Gastrocnemius medialis (tissue), 4 donors: ENCODE data around the gene CPED1. TPM values are rescaled to one million over a fixed set of nuclear protein-coding genes. Genes with fewer than 3 reads are reported as not detected.
A peak's percentile ranks its signal among the peaks of the same experiment; 100 is the strongest.
"Not testable (repeated sequence)": the region's sequence is repeated elsewhere in the genome, so short reads cannot be mapped to it uniquely, and the experiment has no call there.

Experiments
- ATAC-seq, 2 donors: fragments of 150-250 bp; one replicate each; pipeline ENCODE4 v1.9.1; 2016
- DNase-seq, 2 donors: peaks; one replicate each; pipeline ENCODE4 v3.0.0-alpha.2; 2019
- H3K27ac ChIP-seq, 4 donors: fragments of 200-600 bp; sonication (generic); 1 replicate in 1 of 4; 2 replicates in 3 of 4; pipeline ENCODE4 v1.5.1; 2016 to 2018; ENCODE audit warnings: mild to moderate bottlenecking in 2 of 4, moderate library complexity in 1 of 4
- H3K27me3 ChIP-seq, 3 donors: fragments of 200-600 bp; sonication (generic) in 2 of 3; 1 replicate in 1 of 3; 2 replicates in 2 of 3; pipeline versions ENCODE4 v1.5.1 to v1.6.0; 2016 to 2019; ENCODE audit warnings: mild to moderate bottlenecking in 1 of 3, moderate library complexity in 1 of 3
- H3K36me3 ChIP-seq, 2 donors: fragments of 200-600 bp; sonication (generic) in 1 of 2; one replicate each; pipeline ENCODE4 v1.5.1; 2017 to 2018
- H3K4me1 ChIP-seq, 2 donors: fragments of 200-600 bp; sonication (generic) in 1 of 2; one replicate each; pipeline ENCODE4 v1.5.1; 2016 to 2017; ENCODE audit warnings: mild to moderate bottlenecking in 2 of 2
- H3K4me3 ChIP-seq, 4 donors: fragments of 200-600 bp; sonication (generic) in 3 of 4; 1 replicate in 1 of 4; 2 replicates in 3 of 4; pipeline ENCODE4 v1.5.1; 2016 to 2019; ENCODE audit warnings: mild to moderate bottlenecking in 2 of 4
- H3K9me3 ChIP-seq, 3 donors: fragments of 200-600 bp; sonication (generic) in 2 of 3; 1 replicate in 1 of 3; 2 replicates in 2 of 3; pipeline ENCODE4 v1.5.1; 2016 to 2019
- CTCF ChIP-seq, 5 experiments: fragments of 450-650 bp in 3 of 5; fragments of 200-600 bp in 2 of 5; sonication (generic) in 2 of 5; IDR thresholded peaks in 4 of 5; conservative IDR thresholded peaks in 1 of 5; 1 replicate in 4 of 5; 2 replicates in 1 of 5; pipeline ENCODE4 v1.5.1; 2016 to 2019; ENCODE audit warnings: antibody characterized with exemption in 5 of 5, mild to moderate bottlenecking in 3 of 5, moderate library complexity in 3 of 5
- POLR2A ChIP-seq, 2 donors: fragments of 450-650 bp; IDR thresholded peaks; one replicate each; pipeline ENCODE4 v1.6.1; 2017; ENCODE audit warnings: antibody characterized with exemption in 2 of 2, mild to moderate bottlenecking in 2 of 2, moderate library complexity in 2 of 2
- in situ Hi-C, 4 donors: fragments of 200-750 bp; cut with MboI; loops; one replicate each; pipeline versions ENCODE4 v1.15.0 to v1.8.0; 2017; ENCODE audit warnings: low sequenced_read_pairs in 4 of 4
- intact Hi-C: fragments of 100-400 bp; cut with DNase I; formaldehyde crosslinking; loops from one replicate; pipeline ENCODE4 v1.15.1; 2023; ENCODE audit warnings: low total_unique reads
- total RNA-seq, 4 donors: library from RNA; depleted of rRNA; stranded (reverse); fragments of >200 nt; gene quantifications; one replicate each; pipeline versions ENCODE4 v1.1.0 to v1.2.3, GENCODE V29; 2016

CPED1 gene
- total RNA-seq, 4 donors from 2014 or later = 4.8 to 35.5 (median 34.1) TPM

- no peaks in the 10 kb centered on the region for H3K27me3 ChIP-seq
- in situ Hi-C loops (no loop called here), intact Hi-C loops (no loop called here)
- no peaks in the 10 kb centered on the region for H3K36me3 ChIP-seq
- TF ChIP-seq CTCF (IDR thresholded peaks at IDR 0.05 in 4 of 5, conservative IDR thresholded peaks at IDR 0.05 in 1 of 5) (no peak), POLR2A (IDR thresholded peaks at IDR 0.05) (no peak)
- ATAC-seq = no peak
- no peak overlapping the region for H3K4me3 ChIP-seq
- peaks cover 48 to 58% of the 10 kb centered on the region in 2 donors for H3K4me1 ChIP-seq
- no peak for DNase-seq
- peak overlapping the region in 2 of 4 donors; percentile 5 to 33 for H3K27ac ChIP-seq
- H3K9me3 ChIP-seq = no peaks in the 10 kb centered on the region
Measured at GRCh38 chr7:121181357-121181756, 192.8 kb downstream of the CPED1 start.

- Histone ChIP-seq H3K27ac (peak overlapping the region in 2 of 4 donors; percentile 11 to 17), H3K9me3 (no peaks in the 10 kb centered on the region), H3K36me3 (no peaks in the 10 kb centered on the region), H3K4me3 (no peak overlapping the region), H3K27me3 (no peaks in the 10 kb centered on the region), H3K4me1 (peaks cover 46 to 50% of the 10 kb centered on the region in 2 donors)
- TF ChIP-seq CTCF (IDR thresholded peaks at IDR 0.05 in 4 of 5, conservative IDR thresholded peaks at IDR 0.05 in 1 of 5) (no peak), POLR2A (IDR thresholded peaks at IDR 0.05) (no peak)
- in situ Hi-C loops (no loop called here), intact Hi-C loops (no loop called here)
- DNase-seq (no peak), ATAC-seq (no peak)
Measured at GRCh38 chr7:121182281-121182680, 193.8 kb downstream of the CPED1 start.

GRCh38 chr7:121182902-121183301 lies 194.4 kb downstream of the CPED1 start:
- H3K27ac ChIP-seq = peak overlapping the region in 2 of 4 donors; percentile 11 to 17
- TF ChIP-seq CTCF (IDR thresholded peaks at IDR 0.05 in 4 of 5, conservative IDR thresholded peaks at IDR 0.05 in 1 of 5) = no peak
- TF ChIP-seq POLR2A (IDR thresholded peaks at IDR 0.05) = no peak
- in situ Hi-C loops = no loop called here
- no peak overlapping the region for H3K4me3 ChIP-seq
- no peaks in the 10 kb centered on the region for H3K9me3 ChIP-seq
- no peaks in the 10 kb centered on the region for H3K36me3 ChIP-seq
- DNase-seq (no peak), ATAC-seq (no peak)
- peaks cover 45 to 47% of the 10 kb centered on the region in 2 donors for H3K4me1 ChIP-seq
- intact Hi-C loops = no loop called here
- H3K27me3 ChIP-seq = no peaks in the 10 kb centered on the region

- H3K9me3 ChIP-seq, H3K36me3 ChIP-seq, intact Hi-C loops, ATAC-seq, in situ Hi-C loops, H3K4me3 ChIP-seq, DNase-seq, H3K27me3 ChIP-seq: not testable (repeated sequence)
- Histone ChIP-seq H3K27ac (peak overlapping the region in 3 of 4 donors; percentile 2 to 14 (median 4)), H3K4me1 (peaks cover 37% of the 10 kb centered on the region in 2 donors)
Measured at GRCh38 chr7:121183883-121184282, 195.4 kb downstream of the CPED1 start.

- ATAC-seq (no peak), DNase-seq (no peak)
- H3K9me3 ChIP-seq = no peaks in the 10 kb centered on the region
- in situ Hi-C loops (no loop called here), intact Hi-C loops (no loop called here)
- H3K4me1 ChIP-seq = peaks cover 23 to 28% of the 10 kb centered on the region in 2 donors
- no peak overlapping the region for H3K4me3 ChIP-seq
- H3K27me3 ChIP-seq = no peaks in the 10 kb centered on the region
- TF ChIP-seq CTCF (IDR thresholded peaks at IDR 0.05 in 4 of 5, conservative IDR thresholded peaks at IDR 0.05 in 1 of 5) (no peak), POLR2A (IDR thresholded peaks at IDR 0.05) (no peak)
- H3K36me3 ChIP-seq = no peaks in the 10 kb centered on the region
- peak overlapping the region in 2 of 4 donors; percentile 9 to 53 for H3K27ac ChIP-seq
Measured at GRCh38 chr7:121186746-121187145, 198.2 kb downstream of the CPED1 start.
